Caco-2 (cell line): ENCODE data around the gene SEPTIN6. TPM values are rescaled to one million over a fixed set of nuclear protein-coding genes. Genes with fewer than 3 reads are reported as not detected.
"Not testable (repeated sequence)": the region's sequence is repeated elsewhere in the genome, so short reads cannot be mapped to it uniquely, and the experiment has no call there.

Source experiments
- BruUV-seq: library from RNA; stranded (reverse); fragments of 400-500 nt; replicated peaks from 2 replicates; lab custom pipeline; 2021; lab: Mats Ljungman, UMichigan
- CTCF ChIA-PET: fragments of 300-600 bp; sonication (Branson Sonifier 250); formaldehyde crosslinking; loops from one replicate; lab custom pipeline; 2022; ENCODE audit warnings: antibody characterized with exemption; lab: Charles Lee
- POLR2A ChIA-PET: fragments of 300-600 bp; sonication (Branson Sonifier 250); formaldehyde crosslinking; loops from one replicate; lab custom pipeline; 2022; ENCODE audit warnings: antibody characterized with exemption; lab: Charles Lee
- DNase-seq, 2 experiments: peaks; one replicate each; pipeline versions ENCODE4 v3.0.0 to v3.0.0-alpha.2; 2020 to 2022
- H3K27me3 ChIP-seq: replicated peaks from 2 replicates; pipeline ENCODE4 v1.6.0; 2011; ENCODE audit warnings: low read length; ENCODE audit not compliant: control insufficient read depth, insufficient read depth
- H3K36me3 ChIP-seq: 2 replicates; pipeline ENCODE4 v1.5.1; 2011; ENCODE audit warnings: low read length; ENCODE audit not compliant: control insufficient read depth, insufficient read depth
- H3K4me1 ChIP-seq: fragments of 250-450 bp; sonication (Bioruptor Pico); 2 replicates; pipeline ENCODE4 v1.5.1; 2020; ENCODE audit warnings: mild to moderate bottlenecking
- H3K4me3 ChIP-seq: 2 replicates; pipeline ENCODE4 v1.5.1; 2011; ENCODE audit warnings: low read depth, mild to moderate bottlenecking, control low read depth, low read length
- H3K9me3 ChIP-seq: fragments of 250-450 bp; sonication (Bioruptor Pico); 2 replicates; pipeline ENCODE4 v1.5.1; 2020; ENCODE audit warnings: mild to moderate bottlenecking, moderate library complexity
- H3K27ac Mint-ChIP-seq: one replicate; pipeline ENCODE4 v1.8.0; 2022; ENCODE audit warnings: mixed read lengths; ENCODE audit not compliant: unreplicated experiment
- H3K27me3 Mint-ChIP-seq: one replicate; pipeline ENCODE4 v1.8.0; 2022; ENCODE audit warnings: mixed read lengths; ENCODE audit not compliant: insufficient read depth, unreplicated experiment
- H3K36me3 Mint-ChIP-seq: one replicate; pipeline ENCODE4 v1.8.0; 2022; ENCODE audit warnings: mild to moderate bottlenecking, mixed read lengths; ENCODE audit not compliant: insufficient read depth, unreplicated experiment
- H3K4me1 Mint-ChIP-seq: one replicate; pipeline ENCODE4 v1.8.0; 2022; ENCODE audit warnings: low read depth, mixed read lengths; ENCODE audit not compliant: unreplicated experiment
- H3K4me3 Mint-ChIP-seq: one replicate; pipeline ENCODE4 v1.8.0; 2022; ENCODE audit warnings: mild to moderate bottlenecking, moderate library complexity, mixed read lengths; ENCODE audit not compliant: unreplicated experiment
- H3K9me3 Mint-ChIP-seq: one replicate; pipeline ENCODE4 v1.8.0; 2022; ENCODE audit warnings: mixed read lengths; ENCODE audit not compliant: unreplicated experiment
- CTCF ChIP-seq, 2 experiments: fragments of 200-600 bp in 1 of 2; IDR thresholded peaks; 1 replicate in 1 of 2; 2 replicates in 1 of 2; pipeline versions ENCODE4 v1.5.1 to v1.8.0; 2011 to 2022; ENCODE audit warnings: antibody characterized with exemption in 1 of 2, control low read depth in 1 of 2, inconsistent platforms in 1 of 2, low read depth in 1 of 2, low read length in 1 of 2, mild to moderate bottlenecking in 1 of 2, moderate library complexity in 1 of 2; ENCODE audit not compliant: insufficient read depth in 1 of 2, severe bottlenecking in 1 of 2, unreplicated experiment in 1 of 2
- intact Hi-C: fragments of 100-400 bp; cut with micrococcal nuclease; formaldehyde crosslinking; loops from one replicate; pipeline ENCODE4 v1.10.0; 2022; ENCODE audit not compliant: unreplicated experiment
- total RNA-seq: library from RNA; stranded (reverse); gene quantifications from 2 replicates; pipeline ENCODE4 v1.2.3, GENCODE V29; 2022

The SEPTIN6 gene
- total RNA-seq, 1 experiment from 2014 or later: 11.1 TPM

- Mint-ChIP-seq H3K27ac (no peak overlapping the region), H3K9me3 (no peaks in the 10 kb centered on the region), H3K4me1 (no peaks in the 10 kb centered on the region), H3K4me3 (no peak overlapping the region), H3K36me3 (no peaks in the 10 kb centered on the region), H3K27me3 (no peaks in the 10 kb centered on the region)
- Histone ChIP-seq H3K27me3 (no peaks in the 10 kb centered on the region), H3K4me1 (no peaks in the 10 kb centered on the region), H3K36me3 (no peaks in the 10 kb centered on the region), H3K9me3 (no peaks in the 10 kb centered on the region), H3K4me3 (no peak overlapping the region)
- intact Hi-C loops: no loop called here
- BruUV-seq: no TSS peak
- CTCF ChIA-PET: interaction anchor here (0.6 to 0.7 kb wide), 4 partner anchors 22 to 537 kb away, joined by 3 to 6 read pairs (median 4); no protein-coding TSS in a partner anchor
- POLR2A ChIA-PET: no interaction called here
- DNase-seq: no peak
- TF ChIP-seq CTCF (IDR thresholded peaks at IDR 0.05; ENCODE audit: insufficient read depth in 1 of 2, low read depth in 1 of 2, low read length in 1 of 2, severe bottlenecking in 1 of 2, unreplicated experiment in 1 of 2): no peak
These were observed 8.1 kb downstream of the SEPTIN6 start for GRCh38 chrX:119684916-119685224.

- H3K4me3 ChIP-seq, POLR2A ChIA-PET, H3K9me3 ChIP-seq, H3K9me3 Mint-ChIP-seq, H3K36me3 Mint-ChIP-seq, H3K36me3 ChIP-seq, H3K27me3 Mint-ChIP-seq, H3K4me1 Mint-ChIP-seq, H3K27ac Mint-ChIP-seq, DNase-seq, BruUV-seq, H3K4me1 ChIP-seq, intact Hi-C loops, H3K4me3 Mint-ChIP-seq, H3K27me3 ChIP-seq: not testable (repeated sequence)
- CTCF ChIA-PET: interaction anchor here (0.6 to 0.7 kb wide), 2 partner anchors 21 to 575 kb away, joined by 3 to 5 read pairs; no protein-coding TSS in a partner anchor
These were observed 8.7 kb downstream of the SEPTIN6 start for GRCh38 chrX:119684312-119684711.

- DNase-seq: no peak
- H3K4me1 ChIP-seq: no peaks in the 10 kb centered on the region
- POLR2A ChIA-PET: no interaction called here
- TF ChIP-seq CTCF (IDR thresholded peaks at IDR 0.05; ENCODE audit: insufficient read depth in 1 of 2, low read depth in 1 of 2, low read length in 1 of 2, severe bottlenecking in 1 of 2, unreplicated experiment in 1 of 2): no peak
- no peaks in the 10 kb centered on the region for H3K9me3 ChIP-seq
- intact Hi-C loops: no loop called here
- Mint-ChIP-seq H3K9me3 (no peaks in the 10 kb centered on the region), H3K4me1 (no peaks in the 10 kb centered on the region), H3K27me3 (no peaks in the 10 kb centered on the region), H3K4me3 (no peak overlapping the region), H3K27ac (no peak overlapping the region), H3K36me3 (no peaks in the 10 kb centered on the region)
- H3K4me3 ChIP-seq: no peak overlapping the region
- no TSS peak for BruUV-seq
- CTCF ChIA-PET: no interaction called here
- no peaks in the 10 kb centered on the region for H3K36me3 ChIP-seq
- H3K27me3 ChIP-seq: no peaks in the 10 kb centered on the region
These were observed 10.7 kb downstream of the SEPTIN6 start for GRCh38 chrX:119682019-119682989.
